Measurements from ENCODE around the gene MAP2K5.

GRCh38 chr15:67852418-67852817 is 309.9 kb downstream of the MAP2K5 start:
- TF ChIP-seq FOXP2 (optimal IDR thresholded peaks at IDR 0.05; ENCODE audit: control extremely low read depth, extremely low read length, insufficient read depth) = no peak
- TF ChIP-seq POLR2AphosphoS5 (IDR thresholded peaks at IDR 0.05; ENCODE audit: borderline replicate concordance, low read depth, low read length) = no peak

All from SK-N-MC (cell line).